Esophagus squamous epithelium (tissue), 5 donors: ENCODE results near the gene SPIB. TPM values are rescaled to one million over a fixed set of nuclear protein-coding genes. Genes with fewer than 3 reads are reported as not detected.

Experiments
- DNase-seq: peaks from one replicate; lab custom pipeline; 2025; lab: John Stamatoyannopoulos, UW
- H3K27ac ChIP-seq, 4 donors: fragments of 200-600 bp; sonication (generic); one replicate each; pipeline ENCODE4 v1.5.1; 2016 to 2019; ENCODE audit warnings: mild to moderate bottlenecking in 1 of 4
- H3K27me3 ChIP-seq, 4 donors: fragments of 200-600 bp; sonication (generic); 1 replicate in 3 of 4; 2 replicates in 1 of 4; pipeline versions ENCODE4 v1.5.1 to v1.6.0; 2017 to 2021; ENCODE audit warnings: antibody characterized with exemption in 1 of 4
- H3K36me3 ChIP-seq, 3 donors: fragments of 200-600 bp; sonication (generic); one replicate each; pipeline ENCODE4 v1.5.1; 2016 to 2019
- H3K4me1 ChIP-seq, 3 donors: fragments of 200-600 bp; sonication (generic); one replicate each; pipeline ENCODE4 v1.5.1; 2017 to 2019
- H3K4me3 ChIP-seq, 4 donors: fragments of 200-600 bp; sonication (generic); 1 replicate in 3 of 4; 2 replicates in 1 of 4; pipeline ENCODE4 v1.5.1; 2016 to 2019; ENCODE audit warnings: mild to moderate bottlenecking in 2 of 4, moderate library complexity in 1 of 4
- H3K9me3 ChIP-seq, 3 donors: fragments of 200-600 bp; sonication (generic); one replicate each; pipeline ENCODE4 v1.5.1; 2016 to 2019
- POLR2A ChIP-seq, 4 donors: fragments of 450-650 bp; IDR thresholded peaks; one replicate each; pipeline ENCODE4 v1.6.1; 2017; ENCODE audit warnings: antibody characterized with exemption in 4 of 4, mild to moderate bottlenecking in 4 of 4, moderate library complexity in 3 of 4
- WGBS, 2 donors: methylation state at CpG; one replicate each; pipeline ENCODE4 v1.1.5; 2018; 5-methylcytosine and 5-hydroxymethylcytosine counted together
- intact Hi-C: fragments of 100-400 bp; cut with DNase I; formaldehyde crosslinking; loops from one replicate; pipeline ENCODE4 v1.15.0; 2022
- total RNA-seq, 4 donors: library from RNA; depleted of rRNA; stranded (reverse); fragments of >200 nt; gene quantifications; one replicate each; pipeline ENCODE4 v1.1.0, GENCODE V29; 2016
- TF ChIP-seq, protein P1 (sequence below), 6 experiments: fragments of 450-650 bp in 4 of 6; fragments of 200-600 bp in 2 of 6; sonication (generic) in 2 of 6; IDR thresholded peaks; one replicate each; pipeline ENCODE4 v1.5.1; 2016 to 2019; ENCODE audit warnings: antibody characterized with exemption in 6 of 6, mild to moderate bottlenecking in 4 of 6, moderate library complexity in 4 of 6
- donor health status: DM: yes; HTN: yes; CAD: no.

SPIB gene
- total RNA-seq, 4 donors from 2014 or later, result 0.32 TPM; not detected in 3

DNA sequence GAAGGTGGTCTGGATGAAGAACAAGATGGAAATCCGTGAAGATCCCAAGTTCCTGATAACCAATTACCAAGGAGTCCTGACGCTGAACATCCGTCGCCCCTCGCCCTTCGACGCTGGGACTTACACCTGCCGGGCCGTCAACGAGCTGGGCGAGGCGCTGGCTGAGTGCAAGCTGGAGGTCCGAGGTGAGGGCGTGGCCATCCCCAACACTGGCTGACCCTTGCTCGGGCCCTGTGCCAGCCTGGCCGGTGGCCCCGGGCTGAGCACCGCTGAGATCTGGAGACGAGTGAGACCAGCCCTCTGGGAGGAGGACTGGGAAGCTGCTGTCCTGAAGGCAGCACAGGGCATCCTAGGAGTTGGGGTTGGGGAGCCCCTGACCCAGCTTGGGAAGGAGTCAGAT, 45.6 kb downstream of the SPIB start:
- TF ChIP-seq, protein P1, sequence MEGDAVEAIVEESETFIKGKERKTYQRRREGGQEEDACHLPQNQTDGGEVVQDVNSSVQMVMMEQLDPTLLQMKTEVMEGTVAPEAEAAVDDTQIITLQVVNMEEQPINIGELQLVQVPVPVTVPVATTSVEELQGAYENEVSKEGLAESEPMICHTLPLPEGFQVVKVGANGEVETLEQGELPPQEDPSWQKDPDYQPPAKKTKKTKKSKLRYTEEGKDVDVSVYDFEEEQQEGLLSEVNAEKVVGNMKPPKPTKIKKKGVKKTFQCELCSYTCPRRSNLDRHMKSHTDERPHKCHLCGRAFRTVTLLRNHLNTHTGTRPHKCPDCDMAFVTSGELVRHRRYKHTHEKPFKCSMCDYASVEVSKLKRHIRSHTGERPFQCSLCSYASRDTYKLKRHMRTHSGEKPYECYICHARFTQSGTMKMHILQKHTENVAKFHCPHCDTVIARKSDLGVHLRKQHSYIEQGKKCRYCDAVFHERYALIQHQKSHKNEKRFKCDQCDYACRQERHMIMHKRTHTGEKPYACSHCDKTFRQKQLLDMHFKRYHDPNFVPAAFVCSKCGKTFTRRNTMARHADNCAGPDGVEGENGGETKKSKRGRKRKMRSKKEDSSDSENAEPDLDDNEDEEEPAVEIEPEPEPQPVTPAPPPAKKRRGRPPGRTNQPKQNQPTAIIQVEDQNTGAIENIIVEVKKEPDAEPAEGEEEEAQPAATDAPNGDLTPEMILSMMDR (IDR thresholded peaks at IDR 0.05), result no peak
- no peak for TF ChIP-seq POLR2A (IDR thresholded peaks at IDR 0.05)
- peaks cover 0 to 56% (median 0%) of the 10 kb centered on the region in 4 donors for H3K27me3 ChIP-seq
- H3K4me3 ChIP-seq, result no peak overlapping the region
- H3K36me3 ChIP-seq, result no peaks in the 10 kb centered on the region
- no peaks in the 10 kb centered on the region for H3K9me3 ChIP-seq
- peaks cover 0 to 7% (median 0%) of the 10 kb centered on the region in 3 donors for H3K4me1 ChIP-seq
- DNase-seq, result no peak
- H3K27ac ChIP-seq, result no peak overlapping the region
- intact Hi-C loops, result loop anchor here (5.0 kb wide), 1 partner anchor 97 kb away; the partner anchor contains the start of gene NAPSA
- WGBS, 2 donors, result 83 to 100% methylated on average over 1 to 8 of the region's 19 CpGs

DNA sequence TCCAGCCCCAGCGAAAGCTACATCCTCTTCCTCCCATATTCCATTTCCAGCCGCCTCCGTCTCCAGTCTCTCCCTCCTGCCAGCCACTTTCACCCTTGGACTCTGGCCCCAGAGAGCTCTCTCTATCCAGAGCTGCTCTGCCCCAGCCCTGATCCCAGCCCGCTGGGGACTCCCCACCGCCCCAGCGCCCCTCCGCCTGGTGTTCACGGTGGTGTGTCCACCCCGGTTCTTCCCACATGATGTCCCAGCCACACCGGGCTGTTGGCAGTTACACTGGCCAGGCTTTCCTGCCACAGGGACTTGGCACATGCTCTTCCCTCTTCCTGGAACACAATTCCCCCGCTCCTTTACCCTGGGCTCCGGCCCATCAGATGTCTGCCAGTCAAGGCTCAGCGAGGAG, 46.3 kb downstream of the SPIB start:
- no peak for DNase-seq
- 84 to 87% methylated on average over 11 to 13 of the region's 13 CpGs for WGBS, 2 donors
- H3K4me1 ChIP-seq, result peaks cover 0 to 7% (median 0%) of the 10 kb centered on the region in 3 donors

DNA sequence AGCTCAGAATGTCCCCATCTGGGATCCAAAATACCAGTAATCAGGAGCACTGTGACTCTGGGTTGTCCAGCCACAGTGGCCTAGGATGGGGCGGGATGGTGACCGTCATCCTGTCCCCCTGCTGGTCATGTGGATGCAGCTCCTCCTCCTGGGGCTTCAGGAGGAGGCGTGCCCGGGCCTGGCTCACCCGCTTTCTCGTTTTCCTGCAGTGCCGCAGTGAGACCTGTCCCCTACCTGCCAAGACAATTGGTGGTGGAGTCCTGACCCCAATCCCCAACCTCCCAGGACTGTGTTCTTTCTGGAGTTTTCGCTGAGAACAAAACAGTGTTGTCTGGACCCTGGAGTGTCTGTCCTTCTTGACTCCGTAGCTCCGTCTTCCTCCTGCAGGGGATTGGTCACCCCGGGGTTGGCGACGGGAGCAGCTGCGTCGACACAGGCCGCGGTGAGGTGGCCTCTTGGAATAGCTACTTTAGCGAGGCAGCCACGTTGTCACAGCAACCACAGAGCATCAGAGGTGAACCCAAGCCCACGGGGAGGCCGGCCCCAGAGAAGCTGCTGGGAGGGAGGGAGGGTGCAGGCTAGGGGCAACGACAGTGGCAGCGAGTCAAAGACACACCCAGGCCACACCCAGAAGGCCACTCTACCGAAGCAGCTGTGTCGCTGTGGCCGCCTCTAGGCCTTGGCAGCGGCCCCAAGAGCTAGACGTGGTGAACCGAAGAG, 47.4 kb downstream of the SPIB start:
- peaks cover 0 to 7% (median 0%) of the 10 kb centered on the region in 3 donors for H3K4me1 ChIP-seq
- 32 to 67% methylated on average over 6 to 8 of the region's 29 CpGs for WGBS, 2 donors
- TF ChIP-seq, protein P1 (IDR thresholded peaks at IDR 0.05), result no peak
- no peaks in the 10 kb centered on the region for H3K36me3 ChIP-seq
- H3K27me3 ChIP-seq, result peaks cover 0 to 38% (median 0%) of the 10 kb centered on the region in 4 donors
- DNase-seq, result no peak
- H3K27ac ChIP-seq, result no peak overlapping the region
- no peak overlapping the region for H3K4me3 ChIP-seq
- intact Hi-C loops, result no loop called here
- no peaks in the 10 kb centered on the region for H3K9me3 ChIP-seq

More for the DNA sequence above, 46.3 kb downstream of the SPIB start:
- no peak for TF ChIP-seq POLR2A (IDR thresholded peaks at IDR 0.05)
- TF ChIP-seq, protein P1 (IDR thresholded peaks at IDR 0.05), result no peak
- H3K36me3 ChIP-seq, result no peaks in the 10 kb centered on the region
- H3K4me3 ChIP-seq, result no peak overlapping the region
- peaks cover 0 to 49% (median 0%) of the 10 kb centered on the region in 4 donors for H3K27me3 ChIP-seq
- no peak overlapping the region for H3K27ac ChIP-seq
- no peaks in the 10 kb centered on the region for H3K9me3 ChIP-seq
- intact Hi-C loops, result loop anchor here (5.0 kb wide), 1 partner anchor 98 kb away; the partner anchor contains the start of gene NAPSA

DNA sequence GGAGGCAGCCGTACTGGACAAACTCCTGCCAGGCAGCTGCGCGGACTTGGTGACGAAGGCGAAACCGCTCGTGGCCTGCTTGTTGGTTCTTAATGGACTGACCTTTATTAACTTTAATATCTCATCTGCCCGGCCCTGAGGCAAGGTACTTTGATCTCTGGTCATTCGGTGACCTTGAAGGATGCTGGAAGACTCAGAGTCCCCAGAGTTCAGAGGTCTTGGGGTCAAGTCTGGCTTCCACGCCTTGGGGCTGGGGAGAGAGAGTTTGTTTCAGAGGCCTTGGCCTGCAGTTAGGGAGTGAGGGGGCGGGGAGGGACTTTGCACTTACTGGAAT, 47.9 kb downstream of the SPIB start:
- Histone ChIP-seq H3K36me3 (no peaks in the 10 kb centered on the region), H3K27me3 (peaks cover 0 to 34% (median 0%) of the 10 kb centered on the region in 4 donors), H3K4me3 (no peak overlapping the region), H3K4me1 (peaks cover 0 to 7% (median 0%) of the 10 kb centered on the region in 3 donors), H3K9me3 (no peaks in the 10 kb centered on the region), H3K27ac (no peak overlapping the region)
- TF ChIP-seq, protein P1 (IDR thresholded peaks at IDR 0.05), result no peak
- no peak for TF ChIP-seq POLR2A (IDR thresholded peaks at IDR 0.05)
- intact Hi-C loops, result no loop called here
- no peak for DNase-seq
- 60 to 98% methylated on average over 1 to 6 of the region's 11 CpGs for WGBS, 2 donors

DNA sequence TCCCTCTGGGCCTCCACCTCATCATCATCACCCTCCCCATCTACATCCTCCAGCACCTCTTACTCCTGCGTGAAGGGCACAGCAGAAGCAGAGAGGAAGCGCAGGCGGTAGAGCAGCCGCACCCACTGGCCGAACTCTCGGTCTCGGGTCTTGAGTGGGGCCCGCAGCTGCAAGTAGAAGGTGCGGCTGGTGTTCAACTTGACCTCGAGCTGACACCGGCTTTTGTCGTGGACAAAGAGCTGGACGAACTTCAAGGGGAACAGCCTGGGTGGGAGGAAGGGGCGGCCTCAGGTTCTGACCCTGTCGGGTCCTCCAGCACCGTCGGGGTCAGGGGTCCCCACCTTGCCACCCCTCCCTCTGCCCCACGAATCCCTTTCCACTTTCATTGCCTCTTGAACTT, 48.8 kb downstream of the SPIB start:
- TF ChIP-seq, protein P1 (IDR thresholded peaks at IDR 0.05), result no peak
- TF ChIP-seq POLR2A (IDR thresholded peaks at IDR 0.05), result no peak
- no peak for DNase-seq

More for the DNA sequence above, 48.8 kb downstream of the SPIB start:
- intact Hi-C loops, result no loop called here
- H3K27me3 ChIP-seq, result peaks cover 0 to 25% (median 0%) of the 10 kb centered on the region in 4 donors
- no peak overlapping the region for H3K4me3 ChIP-seq
- no peak overlapping the region for H3K27ac ChIP-seq
- WGBS, 2 donors, result 67 to 70% methylated on average over 9 of the region's 18 CpGs
- H3K36me3 ChIP-seq, result no peaks in the 10 kb centered on the region
- H3K4me1 ChIP-seq, result peaks cover 0 to 7% (median 0%) of the 10 kb centered on the region in 3 donors
- H3K9me3 ChIP-seq, result no peaks in the 10 kb centered on the region
